ENCODE data around the gene LAMA5.

LAMA5 gene

DNA sequence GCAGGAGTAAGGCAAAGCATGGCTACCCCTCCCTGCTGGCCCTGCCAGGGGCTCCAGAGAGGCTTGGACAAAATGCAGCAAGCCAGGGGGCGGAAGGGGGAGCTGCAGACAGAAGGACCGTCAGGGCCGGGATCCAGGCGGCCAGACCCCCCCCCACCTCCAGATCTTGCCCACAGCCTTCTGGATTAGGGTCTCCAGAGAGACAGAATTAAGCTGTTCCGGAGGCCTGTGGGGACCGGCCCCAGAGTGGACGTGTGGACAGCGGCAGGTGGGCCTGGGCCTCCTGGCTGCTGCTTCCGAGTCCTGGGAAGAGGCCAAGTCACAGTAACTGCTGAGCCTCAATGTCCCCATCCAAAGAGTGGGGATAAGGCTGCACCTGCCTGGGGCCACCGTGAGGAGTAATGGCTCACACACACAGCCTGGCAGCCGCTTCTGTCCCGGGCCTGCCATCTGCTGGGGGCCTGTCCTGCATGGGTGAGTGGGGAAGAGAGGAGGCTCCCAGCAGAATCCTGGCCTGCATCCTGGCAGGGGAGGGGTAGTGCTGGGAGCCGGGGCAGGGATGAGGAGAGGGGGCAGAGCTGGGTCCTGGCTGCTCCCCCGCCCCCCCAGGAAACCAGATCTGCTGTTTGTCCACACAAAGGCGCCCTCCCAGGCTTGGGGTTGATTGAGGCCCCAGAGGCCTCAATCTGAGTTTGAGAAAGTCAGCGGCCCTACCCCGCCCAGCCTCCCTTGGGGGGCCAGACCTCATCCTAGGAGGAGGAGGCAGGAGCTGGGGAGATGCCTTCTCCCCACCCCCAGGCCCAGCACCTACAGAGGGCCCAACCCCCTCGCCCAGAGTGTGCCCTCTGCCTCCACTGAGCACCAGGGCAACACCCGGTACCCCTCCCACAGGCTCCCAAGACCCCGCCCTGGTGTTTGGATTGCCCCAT lies 3.9 kb downstream of the LAMA5 start:
- FAIRE-seq (no peak), DNase-seq (ENCODE audit: extremely low spot score, insufficient read length, low read depth) (no peak)

DNA sequence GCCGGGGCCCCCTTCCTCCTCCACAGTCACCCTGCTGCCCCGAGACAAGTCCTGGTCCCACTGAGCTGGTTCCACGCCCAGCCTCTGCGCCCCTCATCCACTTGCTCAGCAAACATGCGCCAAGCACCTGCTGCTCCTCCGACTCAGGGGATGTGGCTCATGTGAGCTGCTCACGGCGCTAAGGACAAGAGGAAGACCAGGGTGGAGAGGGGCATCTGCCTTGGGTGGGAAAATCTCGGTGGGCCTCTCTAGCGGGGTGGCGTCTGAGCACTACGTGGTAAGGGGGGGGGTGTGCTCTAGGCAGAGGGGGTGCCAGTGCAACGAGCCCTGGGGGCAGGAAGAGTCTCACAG lies 4.5 kb downstream of the LAMA5 start:
- FAIRE-seq: no peak
- no peak for DNase-seq (ENCODE audit: extremely low spot score, insufficient read length, low read depth)

DNA sequence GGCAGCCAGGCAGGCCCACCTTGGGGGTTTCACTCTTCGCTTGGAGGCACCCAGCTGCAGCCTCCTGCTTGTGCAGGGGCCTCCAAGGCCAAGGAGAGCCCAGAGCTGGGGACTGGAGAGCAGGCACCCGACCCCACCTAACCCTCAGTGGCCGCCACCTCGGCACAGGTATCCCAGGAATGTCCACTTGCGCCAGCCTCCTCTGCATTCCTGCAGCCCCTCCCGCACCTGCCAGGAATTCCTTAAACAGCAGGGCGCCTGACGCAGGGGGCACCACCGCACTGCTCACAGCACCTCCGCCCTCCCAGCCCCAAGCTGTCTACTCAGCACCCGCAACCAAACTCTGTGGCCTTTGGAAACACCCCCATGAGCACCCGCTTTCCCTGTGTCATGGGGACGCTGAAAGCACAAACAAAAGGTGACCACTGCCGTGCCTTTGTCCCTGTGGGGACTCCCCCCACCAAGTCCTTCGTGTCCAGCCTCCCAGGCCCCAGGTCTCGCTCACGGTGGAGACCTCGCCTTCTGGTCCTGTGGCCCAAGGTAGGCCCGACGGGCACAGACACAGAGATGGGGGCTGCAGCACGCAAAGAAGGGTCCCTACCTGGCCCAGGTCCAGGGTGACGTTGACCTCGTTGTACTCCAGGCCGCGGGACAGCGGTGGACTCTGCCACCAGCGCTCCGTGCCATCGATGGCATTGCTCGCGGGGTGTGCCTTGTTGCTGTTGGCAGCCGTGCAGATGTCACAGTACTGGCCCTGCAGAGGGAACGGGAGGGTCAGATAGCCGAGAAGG lies 5.1 kb downstream of the LAMA5 start:
- DNase-seq (ENCODE audit: extremely low spot score, insufficient read length, low read depth) (no peak), FAIRE-seq (no peak)

DNA sequence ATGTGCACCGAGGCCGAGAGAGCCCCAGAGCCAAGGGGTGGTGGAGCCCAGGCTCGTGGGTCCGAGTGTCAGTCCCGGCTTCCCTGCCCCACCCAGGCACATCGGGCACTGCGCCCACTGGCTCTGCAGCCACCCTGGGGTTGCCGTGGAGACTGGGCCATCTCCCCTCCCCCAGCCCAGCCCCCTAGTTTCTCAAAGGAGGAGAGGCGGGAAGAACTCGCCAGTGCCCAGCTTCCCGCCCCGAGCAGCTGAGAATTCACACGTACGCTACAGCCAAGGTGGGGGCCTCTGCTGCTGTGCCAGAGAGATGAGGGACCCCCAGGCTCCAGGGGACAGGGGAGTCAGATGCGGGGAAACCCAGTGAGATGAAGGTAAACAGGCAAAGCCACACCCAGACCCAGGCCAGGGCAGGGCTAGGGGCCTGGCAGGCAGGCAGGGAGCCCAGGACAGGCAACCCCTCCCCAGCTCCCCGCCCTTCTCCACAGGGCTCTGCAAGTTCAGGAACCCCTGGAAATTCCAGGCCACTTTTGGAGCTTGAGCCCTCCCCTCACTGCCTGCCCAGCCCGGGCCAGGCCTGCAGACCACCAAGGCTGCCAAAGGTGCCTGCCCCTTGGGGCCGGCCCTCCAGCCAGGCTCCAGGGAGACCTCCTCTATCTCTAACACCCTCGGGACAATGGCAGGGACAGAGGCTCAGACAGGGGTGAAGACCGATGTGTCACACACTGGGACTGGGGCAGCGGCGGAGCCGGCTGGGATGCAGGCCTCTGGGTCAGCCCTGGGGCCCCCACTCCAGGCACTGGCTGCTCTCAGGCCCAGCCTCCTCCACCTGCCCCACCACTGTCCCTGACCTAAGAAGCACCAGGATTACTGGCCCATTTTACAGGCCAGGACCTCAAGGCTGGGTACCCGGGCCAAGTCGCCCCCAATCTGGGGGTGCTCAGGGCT lies 6.0 kb downstream of the LAMA5 start:
- no peak for DNase-seq (ENCODE audit: extremely low spot score, insufficient read length, low read depth)
- FAIRE-seq: no peak

DNA sequence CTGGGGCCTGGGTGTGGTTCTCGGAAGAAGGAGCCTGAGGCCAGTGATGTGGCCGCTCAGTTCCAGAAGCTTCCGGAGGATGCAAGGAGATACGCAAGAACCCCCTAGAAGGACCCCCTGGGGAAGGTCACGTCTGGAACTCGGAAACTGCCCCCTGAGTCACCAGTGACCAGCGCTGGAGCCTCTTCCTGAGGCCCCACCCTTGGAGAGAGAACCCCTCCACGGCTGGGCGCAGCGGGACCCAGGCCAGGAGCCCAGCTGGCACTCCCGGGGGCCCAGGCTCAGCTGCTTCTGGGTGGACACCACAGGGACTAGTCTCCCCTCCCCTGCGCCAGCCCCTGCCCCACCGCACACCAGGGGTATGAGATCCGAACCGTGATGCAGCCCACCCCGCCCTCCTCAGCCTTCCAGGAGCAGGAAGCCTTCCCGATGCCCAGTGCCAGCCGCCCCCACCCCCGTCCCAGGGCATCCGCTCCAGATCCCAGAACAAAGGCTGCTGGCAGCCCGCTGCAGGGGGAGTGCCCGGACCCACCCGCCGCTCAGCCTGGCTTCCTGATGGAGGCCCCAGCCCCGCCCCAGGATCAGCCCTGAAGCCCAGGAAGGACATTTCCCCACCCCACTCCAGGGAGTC lies 7.5 kb downstream of the LAMA5 start:
- DNase-seq (ENCODE audit: extremely low spot score, insufficient read length, low read depth) (no peak), FAIRE-seq (no peak)

DNA sequence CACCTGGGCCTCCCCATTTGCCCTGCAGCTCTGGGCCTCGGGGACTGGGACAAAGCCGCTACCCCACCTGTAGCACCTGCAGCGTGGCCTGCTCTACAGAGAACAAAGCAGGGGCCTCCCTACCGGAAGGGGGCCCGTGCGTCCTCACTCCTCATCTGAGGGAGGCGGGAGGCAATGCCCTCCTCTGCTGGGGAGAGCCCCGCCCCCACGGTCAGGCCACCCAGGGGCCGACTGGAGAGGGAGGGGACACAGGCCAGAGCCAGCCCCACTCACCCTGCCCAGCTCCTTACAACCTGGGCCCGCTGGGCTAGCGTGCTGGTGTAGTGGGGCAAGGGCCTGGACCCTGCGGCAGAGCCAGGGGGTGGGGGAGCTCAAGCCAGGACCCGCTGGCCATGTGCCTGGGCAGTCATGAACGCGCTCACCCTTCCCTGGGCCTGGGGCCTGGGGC lies 8.0 kb downstream of the LAMA5 start:
- DNase-seq (ENCODE audit: extremely low spot score, insufficient read length, low read depth): no peak
- FAIRE-seq: no peak

DNA sequence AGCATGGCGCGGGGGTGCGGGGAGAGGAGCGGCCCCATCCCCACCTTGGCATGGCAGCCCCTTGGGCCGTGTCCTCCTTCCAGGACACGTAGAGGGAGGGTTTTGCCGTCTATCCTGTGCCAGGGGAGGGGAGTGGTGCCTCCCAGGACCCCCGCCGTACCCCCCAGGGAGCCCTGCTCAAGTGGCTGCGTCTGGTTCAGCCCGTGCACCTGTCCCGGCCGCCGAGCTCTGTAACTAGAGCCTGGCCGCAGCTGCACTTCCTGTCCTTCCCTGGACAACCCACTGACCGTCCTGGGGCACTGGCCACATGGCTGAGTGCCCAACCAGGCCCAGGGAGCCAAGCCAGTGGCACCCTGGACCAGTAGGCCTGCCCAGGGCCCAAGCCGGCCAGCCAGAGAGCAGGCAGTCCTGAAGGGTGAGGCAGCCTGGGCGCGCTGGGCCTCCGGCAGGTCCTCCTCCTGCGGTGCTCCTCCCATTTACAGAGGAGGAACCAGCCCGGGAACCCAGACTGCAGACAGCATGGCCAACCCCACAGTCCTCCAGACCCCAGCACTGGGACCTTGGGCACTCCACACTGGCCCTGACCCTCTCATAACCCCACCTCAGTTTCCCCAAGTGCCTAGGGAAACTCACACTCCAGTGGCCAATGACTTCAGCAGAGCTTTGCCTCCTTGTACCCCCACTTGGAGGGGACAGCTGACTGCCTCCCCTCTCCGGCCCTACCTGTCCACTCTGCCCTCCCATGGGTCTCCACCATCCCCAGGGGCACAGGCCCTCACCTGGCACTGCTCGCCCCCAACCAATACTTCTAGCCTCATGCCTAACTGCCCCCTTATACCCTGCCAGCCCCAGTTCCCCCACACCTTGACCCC lies 8.7 kb downstream of the LAMA5 start:
- FAIRE-seq: no peak
- no peak for DNase-seq (ENCODE audit: extremely low spot score, insufficient read length, low read depth)

DNA sequence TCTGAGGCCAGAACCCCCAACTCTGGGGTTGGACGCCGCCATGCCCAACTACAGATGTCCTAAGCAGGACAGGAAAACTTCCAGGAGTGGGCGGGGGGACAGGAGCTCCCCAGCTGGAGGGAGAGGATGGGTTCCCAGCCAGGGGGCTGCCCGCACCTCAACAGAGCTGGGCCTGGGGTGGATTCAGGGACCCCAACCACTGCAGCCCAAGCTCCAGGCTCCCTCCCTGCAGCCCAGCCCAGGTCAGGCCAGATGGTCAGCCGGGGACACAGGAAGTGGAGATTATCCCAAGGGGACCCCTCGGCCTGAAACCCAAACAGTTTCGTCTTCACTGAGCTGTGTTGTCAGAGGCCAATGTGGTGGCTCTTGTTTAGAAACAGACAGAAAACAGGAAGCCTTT lies 9.4 kb downstream of the LAMA5 start:
- FAIRE-seq (no peak), DNase-seq (ENCODE audit: extremely low spot score, insufficient read length, low read depth) (no peak)

DNA sequence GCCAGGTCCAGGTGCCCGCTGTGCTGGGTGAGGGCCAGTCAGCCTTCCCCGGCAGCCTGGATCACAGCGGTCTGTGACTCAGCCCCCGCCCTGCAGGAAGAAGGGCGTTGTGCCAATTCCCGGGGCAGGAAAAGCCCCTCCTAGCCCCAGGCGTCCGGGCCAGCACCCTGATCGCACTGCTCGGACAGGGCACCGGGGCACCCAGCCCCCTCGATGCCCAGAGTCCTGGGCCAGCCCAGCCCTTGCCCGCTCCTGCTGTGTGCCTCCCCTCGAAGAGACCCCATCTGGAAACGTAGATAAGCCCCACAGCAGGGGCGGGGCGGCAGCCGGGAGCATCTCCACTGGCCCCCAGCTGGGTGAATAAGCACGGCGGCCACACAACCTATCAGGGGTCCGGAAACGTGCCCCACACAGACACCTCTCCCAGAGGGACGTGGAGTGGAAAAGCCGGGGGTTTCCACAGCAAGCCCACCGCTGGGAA lies 9.9 kb downstream of the LAMA5 start:
- DNase-seq (ENCODE audit: extremely low spot score, insufficient read length, low read depth): no peak
- FAIRE-seq: no peak

DNA sequence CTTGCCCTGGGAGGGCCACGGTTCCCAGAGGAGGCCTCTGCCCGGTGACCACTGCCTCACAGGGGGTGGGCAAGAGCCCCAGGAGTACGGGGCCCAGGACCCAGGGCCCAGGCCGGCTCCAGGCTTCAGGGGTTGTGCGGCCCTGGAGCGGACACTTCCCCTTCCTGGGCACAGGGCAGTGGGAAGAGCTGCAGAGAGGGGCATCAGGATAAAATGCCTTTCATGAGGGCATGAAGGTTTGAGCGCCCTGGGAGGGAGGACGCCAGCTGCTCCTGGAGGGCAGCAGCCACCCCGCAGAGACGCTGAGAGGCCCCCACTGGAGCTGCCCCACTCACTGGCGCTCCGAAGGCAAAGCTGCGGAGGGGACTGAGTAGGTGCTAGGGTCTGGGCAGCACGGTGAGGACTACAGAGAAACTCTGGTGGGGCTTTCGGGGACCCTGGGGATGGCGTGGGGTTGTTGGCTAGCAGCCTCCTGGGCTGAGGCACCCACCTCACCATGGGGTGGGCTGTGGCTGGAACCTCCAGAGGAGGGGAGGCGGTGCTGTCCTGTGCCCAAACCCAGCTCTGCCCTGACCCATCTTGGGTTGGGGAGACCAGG lies 10.4 kb downstream of the LAMA5 start:
- no peak for FAIRE-seq

DNA sequence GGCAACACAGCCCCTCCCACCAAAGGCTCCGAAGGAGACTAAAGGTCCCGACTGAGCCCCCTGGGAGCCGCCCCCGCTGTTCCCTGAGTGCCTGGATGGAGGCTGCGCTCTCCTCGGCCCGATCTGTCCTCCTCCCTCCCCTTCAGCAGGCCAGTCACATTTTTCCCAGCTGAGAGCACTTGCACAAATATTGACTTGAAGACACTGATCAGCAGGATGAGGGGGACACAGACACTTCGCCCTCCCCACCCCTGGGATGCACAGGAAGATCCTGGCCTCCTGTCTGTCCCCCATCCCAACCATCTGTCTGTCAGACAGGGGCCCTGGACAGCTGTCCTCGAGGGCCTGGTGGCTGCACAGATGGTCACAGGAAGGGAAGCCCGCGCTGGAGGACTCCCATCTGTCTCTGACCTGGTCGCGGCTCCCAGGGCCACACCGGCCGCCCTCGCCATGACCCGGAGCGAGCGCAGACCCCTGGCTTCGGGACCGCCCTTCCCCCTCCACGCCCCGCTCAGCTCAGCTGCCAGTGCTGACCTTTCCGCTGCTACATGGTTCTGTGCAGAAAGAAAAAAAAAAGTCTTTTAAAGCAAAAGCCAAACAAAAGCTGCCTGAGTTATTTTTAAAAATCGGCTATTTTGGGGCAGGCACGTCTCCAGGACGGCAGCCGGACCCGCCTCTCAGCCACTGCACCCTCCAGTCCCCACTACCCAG lies 11.1 kb downstream of the LAMA5 start:
- DNase-seq (ENCODE audit: extremely low spot score, insufficient read length, low read depth): no peak
- FAIRE-seq: no peak

More for the DNA sequence above, 10.4 kb downstream of the LAMA5 start:
- no peak for DNase-seq (ENCODE audit: extremely low spot score, insufficient read length, low read depth)

DNA sequence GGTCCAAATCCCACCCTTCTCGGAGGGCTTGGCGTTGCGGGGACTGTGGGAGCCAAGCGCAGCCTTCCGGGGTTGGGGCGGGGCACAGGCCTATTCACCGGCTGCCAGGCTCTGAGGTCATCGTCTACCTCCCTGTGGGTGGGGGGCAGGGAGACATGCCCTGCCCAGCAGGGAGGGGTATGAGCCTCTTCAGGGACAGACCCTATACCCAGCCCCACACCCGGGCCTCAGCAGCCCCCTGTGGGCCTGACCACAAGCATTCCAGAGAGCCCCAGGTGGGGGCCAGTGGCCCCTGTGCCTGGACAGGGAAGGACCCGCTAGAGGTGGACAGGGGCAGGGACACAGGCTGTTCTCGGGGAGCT lies 11.6 kb downstream of the LAMA5 start:
- DNase-seq (ENCODE audit: extremely low spot score, insufficient read length, low read depth) (no peak), FAIRE-seq (no peak)

DNA sequence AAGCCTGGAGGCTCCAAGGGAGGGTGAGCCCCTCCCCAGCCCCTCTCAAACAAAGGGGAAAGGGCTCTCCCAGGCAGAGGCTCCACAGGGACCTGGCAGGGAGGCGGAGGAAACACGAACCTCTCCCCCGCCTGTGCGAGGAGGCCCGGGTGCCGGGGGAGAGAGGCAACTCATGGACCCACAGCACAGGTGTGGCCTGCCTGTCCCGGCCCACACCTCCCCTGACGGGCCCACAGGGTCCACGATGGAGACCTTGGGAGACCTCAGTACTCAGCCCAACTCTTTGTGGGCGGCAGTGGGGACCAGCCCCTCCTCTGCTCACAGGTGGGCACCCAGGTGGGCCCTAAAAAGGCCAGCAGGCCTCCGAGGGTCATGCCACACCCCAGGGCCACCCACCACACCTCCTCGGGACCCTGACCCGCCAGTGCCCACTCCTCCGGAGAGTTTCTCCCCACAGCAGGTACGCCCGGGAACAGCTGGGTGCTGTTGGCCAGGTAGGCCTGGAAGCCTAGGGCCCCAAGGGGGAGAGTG lies 12.2 kb downstream of the LAMA5 start:
- DNase-seq (ENCODE audit: extremely low spot score, insufficient read length, low read depth): no peak
- no peak for FAIRE-seq

DNA sequence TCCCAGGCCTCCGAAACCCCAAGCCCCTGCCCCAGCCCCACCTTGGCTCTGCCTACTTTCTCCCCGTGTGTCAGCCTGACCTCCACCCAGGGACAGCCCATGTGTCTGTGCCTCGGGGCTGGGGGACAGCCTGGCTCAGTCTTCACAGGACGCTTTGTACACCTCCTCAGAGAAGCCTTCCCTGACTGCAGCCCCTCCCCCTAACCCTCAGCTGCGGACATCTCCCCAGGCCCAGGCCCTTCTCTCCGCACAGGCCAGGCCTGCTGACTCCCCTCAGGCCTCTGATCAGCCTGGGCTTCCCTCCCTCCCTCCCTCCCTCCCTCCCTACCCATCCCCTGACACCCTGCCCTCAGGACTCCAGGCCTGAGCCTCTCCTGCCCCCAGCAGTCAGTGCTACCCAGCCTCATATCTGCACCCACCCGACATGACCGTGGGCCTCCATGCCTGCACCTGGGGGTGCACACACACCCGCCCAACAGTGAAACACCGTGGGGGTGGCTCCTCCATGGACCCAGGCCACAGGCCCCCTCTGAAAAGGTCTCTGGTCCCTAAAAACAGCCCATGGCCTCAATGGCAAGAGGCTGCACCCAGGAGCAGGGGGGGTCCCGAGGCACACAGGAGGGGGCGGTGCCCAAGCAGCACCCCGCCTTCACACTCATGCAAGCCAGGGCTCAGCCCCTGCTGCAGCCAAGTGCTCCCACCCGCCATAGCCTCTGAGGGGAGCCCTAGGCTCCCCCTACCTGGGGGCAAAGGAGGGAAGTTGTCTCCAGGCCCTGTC lies 12.9 kb downstream of the LAMA5 start:
- DNase-seq (ENCODE audit: extremely low spot score, insufficient read length, low read depth) (no peak), FAIRE-seq (no peak)

DNA sequence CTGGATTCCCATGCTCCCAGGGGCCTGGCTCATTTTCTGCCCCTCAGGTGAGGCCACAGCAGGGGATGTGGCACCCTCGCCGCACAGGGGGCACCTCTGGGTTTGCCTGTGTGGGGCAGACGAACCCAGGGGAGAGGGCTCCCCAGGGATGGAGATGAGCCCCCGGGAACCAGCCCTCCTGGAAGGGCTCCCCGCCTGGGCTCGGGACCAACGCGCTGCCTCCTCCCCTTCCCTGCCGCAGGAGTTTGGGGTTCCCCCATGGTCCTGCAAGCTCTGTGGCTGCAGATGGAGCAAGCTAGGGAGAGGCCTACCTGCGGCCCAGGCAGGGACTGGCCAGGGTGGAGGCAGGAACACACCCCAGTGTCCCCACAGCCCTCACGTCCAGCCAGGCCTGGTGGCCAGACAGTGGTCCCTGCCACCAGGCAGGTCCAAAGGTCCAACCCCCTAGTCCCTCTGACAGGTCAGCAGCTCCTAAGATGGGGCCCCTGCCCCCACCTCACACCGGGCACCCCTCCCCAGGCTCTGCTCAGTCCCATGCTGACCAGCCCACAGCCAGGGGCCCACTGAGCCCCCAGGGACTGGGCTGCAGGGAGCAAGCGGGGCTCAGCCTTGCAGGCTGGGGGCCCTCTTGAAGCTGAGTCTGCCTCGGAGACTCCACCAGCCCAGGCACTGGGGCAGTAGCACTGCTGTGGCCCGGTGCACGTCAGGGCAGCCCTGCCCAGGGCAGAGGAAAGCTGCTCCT lies 13.7 kb downstream of the LAMA5 start:
- FAIRE-seq: no peak
- no peak for DNase-seq (ENCODE audit: extremely low spot score, insufficient read length, low read depth)
